22Rv1 (cell line): Measurements from ENCODE around the gene SLCO3A1.

Source experiments
- ZFX ChIP-seq: fragments of 450-650 bp; IDR thresholded peaks from 2 replicates; pipeline ENCODE4 v1.6.1; 2017; ENCODE audit warnings: antibody characterized with exemption, borderline replicate concordance
- TF ChIP-seq, protein P1 (sequence below): fragments of 450-650 bp; IDR thresholded peaks from 2 replicates; pipeline ENCODE4 v1.5.1; 2017; ENCODE audit warnings: mild to moderate bottlenecking

DNA sequence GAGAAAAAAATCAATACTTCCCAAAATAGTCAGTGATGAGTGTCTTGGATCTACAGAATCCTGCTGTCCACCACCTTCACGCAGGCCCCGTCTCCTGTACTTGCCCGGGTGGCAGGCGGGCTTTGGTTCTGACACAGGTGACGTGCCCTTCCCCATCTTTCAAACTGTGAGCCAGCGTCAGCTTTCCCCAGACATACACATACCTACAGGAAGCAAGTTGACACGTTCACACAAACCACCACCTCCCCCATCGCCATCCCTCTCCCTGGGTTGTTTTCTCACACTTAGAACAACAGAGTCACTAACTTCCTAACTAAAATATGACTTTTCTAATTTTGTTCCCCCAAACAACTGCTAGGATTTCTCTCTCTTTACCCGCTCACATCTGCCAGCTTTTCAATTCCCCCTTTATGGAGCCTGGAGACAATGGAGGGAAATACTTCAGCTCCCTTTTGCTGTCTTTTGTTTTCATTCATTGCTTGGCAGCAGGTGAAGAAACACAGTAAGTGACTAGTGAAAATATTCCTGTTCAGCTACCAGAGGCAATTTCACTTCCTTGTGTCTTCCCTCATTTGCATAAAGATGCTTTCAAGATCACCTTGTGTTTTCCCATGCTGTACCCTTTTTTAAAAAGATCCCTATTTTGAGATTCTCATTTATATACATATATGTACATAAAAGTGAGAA is 248.3 kb downstream of the SLCO3A1 start:
- TF ChIP-seq, protein P1, sequence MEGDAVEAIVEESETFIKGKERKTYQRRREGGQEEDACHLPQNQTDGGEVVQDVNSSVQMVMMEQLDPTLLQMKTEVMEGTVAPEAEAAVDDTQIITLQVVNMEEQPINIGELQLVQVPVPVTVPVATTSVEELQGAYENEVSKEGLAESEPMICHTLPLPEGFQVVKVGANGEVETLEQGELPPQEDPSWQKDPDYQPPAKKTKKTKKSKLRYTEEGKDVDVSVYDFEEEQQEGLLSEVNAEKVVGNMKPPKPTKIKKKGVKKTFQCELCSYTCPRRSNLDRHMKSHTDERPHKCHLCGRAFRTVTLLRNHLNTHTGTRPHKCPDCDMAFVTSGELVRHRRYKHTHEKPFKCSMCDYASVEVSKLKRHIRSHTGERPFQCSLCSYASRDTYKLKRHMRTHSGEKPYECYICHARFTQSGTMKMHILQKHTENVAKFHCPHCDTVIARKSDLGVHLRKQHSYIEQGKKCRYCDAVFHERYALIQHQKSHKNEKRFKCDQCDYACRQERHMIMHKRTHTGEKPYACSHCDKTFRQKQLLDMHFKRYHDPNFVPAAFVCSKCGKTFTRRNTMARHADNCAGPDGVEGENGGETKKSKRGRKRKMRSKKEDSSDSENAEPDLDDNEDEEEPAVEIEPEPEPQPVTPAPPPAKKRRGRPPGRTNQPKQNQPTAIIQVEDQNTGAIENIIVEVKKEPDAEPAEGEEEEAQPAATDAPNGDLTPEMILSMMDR: no peak
- no peak for TF ChIP-seq ZFX
